ENCODE measurements around the gene MRPL38.
"Not testable (repeated sequence)": the region's sequence is repeated elsewhere in the genome, so short reads cannot be mapped to it uniquely, and the experiment has no call there.

MRPL38 gene

DNA sequence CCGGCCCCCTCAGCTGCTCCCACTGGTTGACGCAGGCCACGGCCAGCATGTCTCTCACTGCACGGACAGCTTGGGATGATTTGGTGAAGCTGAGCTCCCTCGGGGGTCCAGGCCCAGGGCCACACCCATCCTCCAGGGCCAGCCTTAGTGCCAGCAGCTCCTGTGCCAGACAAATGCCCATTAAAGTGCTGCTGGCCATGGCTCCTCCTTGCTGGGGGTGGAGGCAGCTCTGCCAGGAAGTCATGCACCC, 28.8 kb downstream of the MRPL38 start:
- DNase-seq, result no peak

DNA sequence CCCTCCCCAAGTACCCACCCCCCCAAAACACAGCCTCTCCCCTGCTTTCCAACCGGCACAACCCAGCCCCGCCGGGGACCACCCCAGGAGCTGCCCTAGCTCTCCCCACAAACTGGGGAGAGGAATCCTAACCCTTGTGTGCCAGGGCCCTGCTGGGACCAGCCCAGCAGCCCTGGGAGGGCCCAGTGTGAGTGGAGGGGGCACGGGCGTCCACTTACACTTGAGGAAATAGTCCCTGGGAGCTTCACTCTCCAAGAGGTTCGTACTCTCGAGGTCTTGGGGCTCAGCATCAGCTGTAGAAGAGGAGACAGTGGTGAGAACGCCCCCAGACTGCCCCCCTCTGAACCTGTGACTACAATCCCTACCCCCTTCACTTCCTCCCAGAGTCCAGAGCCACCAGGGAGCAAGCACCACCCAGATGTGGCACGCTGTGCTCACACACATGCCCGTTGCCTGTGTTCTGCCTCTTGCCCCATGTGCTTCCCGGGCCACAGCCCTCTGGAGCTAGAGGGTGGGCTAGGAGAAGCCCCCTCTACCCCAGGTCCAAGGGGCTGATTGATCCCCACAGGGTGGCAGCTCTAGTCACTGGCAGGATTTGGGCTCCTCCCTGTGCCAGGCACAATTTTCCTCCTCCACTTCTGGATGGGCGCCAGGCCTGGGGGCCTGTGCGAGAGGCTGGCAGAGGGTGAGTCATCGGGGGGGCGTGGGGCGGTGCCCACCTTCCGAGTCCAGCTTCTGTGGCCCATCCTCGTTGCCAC, 29.3 kb downstream of the MRPL38 start:
- DNase-seq, result peak in 1 of 2 experiments; percentile 59

- DNase-seq, result no peak
Observed at GRCh38 chr17:75874323-75875181, 30.1 kb downstream of the MRPL38 start.

GRCh38 chr17:75873587-75874322, 30.9 kb downstream of the MRPL38 start:
- no peak for DNase-seq

GRCh38 chr17:75872434-75873351, 32.0 kb downstream of the MRPL38 start:
- peak; percentile 65 to 91 for DNase-seq

DNA sequence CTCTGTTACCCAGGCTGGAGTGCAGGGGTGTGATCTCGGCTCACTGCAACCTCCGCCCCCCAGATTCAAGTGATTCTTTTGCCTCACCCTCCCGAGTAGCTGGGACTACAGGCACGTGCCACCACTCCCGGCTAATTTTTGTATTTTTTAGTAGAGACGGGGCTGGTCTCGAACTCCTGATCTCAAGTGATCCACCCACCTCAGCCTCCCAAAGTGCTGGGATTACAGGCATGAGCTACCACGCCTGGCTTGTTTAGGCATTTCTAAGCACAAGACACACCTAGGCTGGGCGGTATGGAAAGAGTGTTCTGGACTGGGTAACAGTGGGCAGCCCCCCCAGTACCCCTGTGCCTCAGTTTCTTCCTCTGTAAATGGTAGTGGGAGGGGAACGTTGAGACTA, 34.5 kb downstream of the MRPL38 start:
- DNase-seq, result not testable (repeated sequence)

DNA sequence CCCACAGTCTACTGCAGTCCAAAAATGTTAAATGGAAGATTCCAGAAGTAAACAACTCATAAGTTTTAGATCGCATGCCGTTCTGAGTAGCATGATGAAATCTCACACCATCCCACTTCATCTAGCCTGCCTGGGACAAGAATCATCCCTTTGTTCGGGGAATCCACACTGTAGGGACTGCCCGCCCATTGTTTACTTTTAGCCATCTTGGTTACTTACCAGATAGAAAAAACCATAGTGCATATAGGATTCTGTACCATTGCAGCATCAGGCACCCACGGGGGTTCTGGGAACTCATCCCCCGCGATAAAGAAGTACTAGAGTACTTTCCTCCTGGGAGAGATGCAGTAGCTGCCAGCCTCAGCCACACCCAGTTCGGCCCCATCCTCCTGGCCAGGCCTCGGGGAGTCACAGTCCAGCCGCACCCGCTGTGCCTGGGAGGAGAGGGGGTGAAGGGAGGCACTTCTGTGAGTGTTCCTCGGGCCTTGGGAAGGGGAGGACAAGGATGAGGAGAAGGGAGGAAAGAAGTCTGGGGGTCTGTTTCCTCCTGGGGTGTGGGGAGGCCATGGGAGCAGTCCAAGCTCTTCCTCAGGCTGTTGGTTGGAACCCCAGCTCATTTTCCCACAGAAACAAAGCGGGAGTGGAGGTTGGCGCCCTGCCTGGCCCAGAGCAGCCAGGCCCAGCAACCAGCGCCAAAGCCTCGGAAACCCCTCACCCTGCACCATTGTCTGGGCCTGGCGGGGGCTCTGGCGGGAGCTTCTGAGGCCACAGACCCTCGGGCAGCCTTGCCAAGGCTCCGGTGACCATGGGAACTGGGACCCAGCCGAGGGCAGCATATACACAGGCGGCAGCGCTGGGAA, 35.2 kb downstream of the MRPL38 start:
- DNase-seq, result no peak

DNA sequence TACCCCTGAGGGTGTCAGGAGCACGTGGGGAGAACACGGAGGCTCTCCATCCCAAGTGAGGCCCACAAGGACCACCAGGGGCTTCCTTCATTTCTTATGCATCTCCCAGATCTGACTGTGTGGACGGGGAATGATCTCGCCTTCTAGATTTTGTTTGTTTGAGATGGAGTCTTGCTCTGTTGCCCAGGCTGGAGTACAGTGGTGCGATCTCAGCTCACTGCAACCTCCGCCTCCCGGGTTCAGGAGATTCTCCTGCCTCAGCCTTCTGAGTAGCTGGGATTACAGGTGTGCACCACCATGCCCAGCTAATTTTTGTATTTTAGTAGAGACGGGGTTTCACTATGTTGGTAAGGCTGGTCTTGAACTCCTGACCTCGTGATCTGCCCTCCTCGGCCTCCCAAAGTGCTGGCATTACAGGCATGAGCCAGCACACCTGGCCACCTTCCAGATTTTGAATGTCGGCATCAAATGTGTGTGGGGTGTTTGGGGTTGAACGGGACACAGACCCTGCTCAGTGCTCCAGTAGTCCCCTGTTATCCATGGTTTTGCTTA, 35.9 kb downstream of the MRPL38 start:
- DNase-seq, result not testable (repeated sequence)

DNA sequence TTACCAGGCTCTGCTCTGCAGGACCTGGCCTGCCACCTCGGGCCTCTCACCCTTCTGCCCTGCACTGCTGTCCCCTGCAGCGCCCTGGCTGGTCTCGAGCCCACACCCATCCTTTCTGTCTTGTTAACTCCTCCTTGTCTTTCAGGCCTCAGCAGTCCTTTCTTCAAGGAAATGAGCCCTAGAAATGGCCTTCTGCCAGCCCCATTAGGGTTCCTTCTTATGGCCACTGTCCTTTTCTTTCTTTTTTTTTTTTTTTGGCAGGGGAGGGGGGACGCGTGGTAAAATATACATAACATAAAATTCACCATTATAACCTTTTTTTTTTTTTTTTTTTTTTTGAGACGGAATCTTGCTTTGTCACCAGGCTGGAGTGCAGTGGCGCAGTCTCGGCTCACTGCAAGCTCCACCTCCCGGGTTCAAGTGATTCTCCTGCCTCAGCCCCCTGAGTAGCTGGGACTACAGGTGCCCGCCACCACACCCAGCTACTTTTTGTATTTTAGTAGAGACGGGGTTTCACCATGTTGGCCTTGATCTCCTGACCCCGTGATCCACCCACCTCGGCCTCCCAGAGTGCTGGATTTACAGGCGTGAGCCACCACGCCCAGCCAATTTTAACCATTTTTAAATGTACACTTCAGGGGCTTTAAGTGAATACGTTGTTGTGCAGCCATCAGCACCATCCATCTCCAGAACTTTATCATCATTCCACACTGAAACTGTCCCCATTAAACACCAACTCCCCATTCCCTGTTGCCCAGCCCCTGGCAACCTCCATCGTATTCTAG, 39.1 kb downstream of the MRPL38 start:
- not testable (repeated sequence) for DNase-seq

GRCh38 chr17:75864887-75865286, 39.8 kb downstream of the MRPL38 start:
- not testable (repeated sequence) for DNase-seq

GRCh38 chr17:75864448-75864871, 40.2 kb downstream of the MRPL38 start:
- no peak for DNase-seq

- no peak for DNase-seq
Observed at GRCh38 chr17:75861927-75862317, 42.8 kb downstream of the MRPL38 start.

GRCh38 chr17:75859358-75859757, 45.3 kb downstream of the MRPL38 start:
- DNase-seq, result not testable (repeated sequence)

DNA sequence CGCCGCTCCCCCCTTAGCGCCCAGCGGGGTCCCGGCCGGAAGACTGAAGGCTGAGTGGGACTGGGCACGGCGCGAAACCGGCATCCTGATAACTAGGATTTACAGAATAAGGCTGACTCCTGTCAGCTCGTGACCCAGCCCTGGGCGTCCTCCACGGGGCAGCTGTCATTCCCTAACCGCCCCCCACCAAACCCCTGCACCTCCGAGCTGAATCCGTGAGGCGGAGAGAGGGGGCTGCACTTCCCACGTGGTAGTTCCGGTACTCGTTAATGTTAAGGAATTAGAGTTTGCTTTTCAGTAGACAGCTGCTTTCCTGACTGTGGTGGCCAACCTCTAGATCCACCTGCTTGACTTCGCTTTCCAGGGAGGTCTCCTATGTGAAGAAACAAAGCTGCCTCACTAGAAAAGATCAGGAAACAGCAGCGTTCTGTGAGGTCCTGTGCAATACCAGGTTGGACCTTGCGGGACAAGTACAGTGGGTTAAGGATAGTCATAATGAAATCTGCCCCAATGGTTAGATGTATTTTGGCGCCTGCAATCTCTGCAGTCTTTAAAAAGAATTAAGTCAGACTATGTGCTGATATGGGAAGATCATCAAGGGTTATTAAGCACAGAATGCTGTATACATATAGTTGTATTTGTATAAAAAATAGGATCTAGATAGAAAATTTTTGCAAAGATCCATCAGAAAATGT, 48.5 kb downstream of the MRPL38 start:
- DNase-seq, result peak; percentile 49 to 77

DNA sequence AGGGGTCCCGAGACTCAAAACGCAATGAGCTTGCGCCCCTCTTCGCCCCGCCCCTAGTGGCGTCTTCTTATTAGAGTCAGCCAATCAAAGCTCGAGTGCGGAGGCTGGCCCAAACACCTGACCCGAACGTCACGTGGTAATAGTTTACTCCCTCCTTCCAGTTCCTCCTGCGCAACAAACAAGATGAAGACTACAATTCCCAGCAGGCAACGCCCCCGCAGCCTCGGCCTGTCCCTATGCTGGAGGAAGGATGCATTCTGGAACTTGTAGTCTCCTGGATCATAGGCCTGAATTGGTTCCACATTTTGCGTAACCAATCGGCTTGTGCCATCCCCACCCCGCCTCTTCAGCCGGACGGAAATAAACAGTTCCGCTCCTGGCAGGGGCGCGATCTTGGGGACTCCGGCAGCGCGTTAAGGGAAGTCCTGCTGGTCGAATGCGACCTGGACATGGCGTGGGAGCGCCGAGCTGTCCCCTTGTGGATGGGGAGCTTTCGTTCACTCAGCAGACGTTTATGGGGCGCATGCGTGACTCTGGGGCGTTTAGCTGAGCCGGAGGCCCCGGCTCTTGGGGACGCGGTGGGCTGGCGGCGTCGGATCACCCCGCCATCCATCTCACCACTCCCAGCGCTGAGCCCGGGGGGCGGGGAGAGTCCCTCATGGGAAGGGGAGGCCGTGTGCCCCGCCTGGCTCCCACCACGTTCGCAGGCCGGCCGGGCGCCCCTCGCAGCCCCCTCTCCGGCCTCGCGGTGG, 49.2 kb downstream of the MRPL38 start, which contains the start of gene WBP2:
Gene WBP2, minus strand, starts transcription at position 26 of the 752 bp plus-strand sequence. CDS start 38 bp downstream, outside the sequence.
- DNase-seq, result peak; percentile 100

- DNase-seq, result no peak
Observed at GRCh38 chr17:75854881-75855309, 49.8 kb downstream of the MRPL38 start.

GRCh38 chr17:75854101-75854748, 50.5 kb downstream of the MRPL38 start:
- no peak for DNase-seq

DNA sequence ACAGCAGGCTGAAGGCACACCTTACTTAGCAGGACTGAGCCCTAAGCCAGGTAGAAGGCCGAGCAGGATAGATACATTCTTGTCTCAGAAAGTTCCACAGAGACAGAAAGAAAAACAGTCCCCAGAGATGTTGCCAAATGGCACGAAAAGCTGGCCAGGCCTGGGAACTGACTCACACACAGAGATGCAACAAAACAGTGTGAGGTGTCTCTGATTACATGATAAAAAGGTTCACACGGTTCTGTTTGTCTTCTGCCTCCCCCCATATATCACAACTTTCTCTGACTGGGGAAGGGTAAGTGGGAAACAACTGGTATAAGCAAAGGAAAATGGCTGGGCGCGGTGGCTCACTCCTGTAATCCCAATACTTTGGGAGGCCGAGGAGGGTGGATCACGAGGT, 51.3 kb downstream of the MRPL38 start:
- no peak for DNase-seq

Data from SHP77 (cell line).